Sigmoid colon (tissue), 3 donors: ENCODE data around the gene SLC39A11.

Experiments
- CTCF ChIP-seq, 4 experiments: fragments of 450-650 bp in 3 of 4; fragments of 200-600 bp in 1 of 4; IDR thresholded peaks; one replicate each; pipeline ENCODE4 v1.5.1; 2016 to 2019; ENCODE audit warnings: antibody characterized with exemption in 4 of 4, mild to moderate bottlenecking in 3 of 4, moderate library complexity in 2 of 4
- POLR2A ChIP-seq, 2 donors: fragments of 450-650 bp; IDR thresholded peaks; one replicate each; pipeline ENCODE4 v1.6.1; 2016; ENCODE audit warnings: antibody characterized with exemption in 2 of 2, mild to moderate bottlenecking in 2 of 2, moderate library complexity in 2 of 2

GRCh38 chr17:72724267-72724666 lies 368.2 kb downstream of the SLC39A11 start:
- TF ChIP-seq CTCF (IDR thresholded peaks at IDR 0.05) (no peak), POLR2A (IDR thresholded peaks at IDR 0.05) (no peak)
